GM12892 (cell line): ENCODE results near the gene NMNAT2.

Experiments
- POLR2A ChIP-seq: IDR thresholded peaks from 2 replicates; pipeline ENCODE4 v1.6.1; 2011; ENCODE audit warnings: low read depth, low read length, control low read depth
- POLR2AphosphoS5 ChIP-seq: IDR thresholded peaks from 2 replicates; pipeline ENCODE4 v1.6.1; 2011; ENCODE audit warnings: low read depth, low read length, control low read depth

GRCh38 chr1:183366116-183366515, 52.1 kb downstream of the NMNAT2 start:
- no peak for TF ChIP-seq POLR2AphosphoS5
- no peak for TF ChIP-seq POLR2A
